GM12878 (cell line): Measurements from ENCODE around the gene SF3B2. TPM values are rescaled to one million over a fixed set of nuclear protein-coding genes. Genes with fewer than 3 reads are reported as not detected.

Experiments used
- ATAC-seq: fragments of 200-7000 bp; cut with Tn5 transposase; 3 replicates; pipeline ENCODE4 v1.9.1; 2020; ENCODE audit warnings: mild to moderate bottlenecking, moderate library complexity
- BruUV-seq: library from RNA; stranded (reverse); fragments of 400-500 nt; replicated peaks from 2 replicates; lab custom pipeline; 2021; lab: Mats Ljungman, UMichigan
- CTCF ChIA-PET: fragments of 300-600 bp; sonication (Branson Sonifier 250); formaldehyde crosslinking; extraction: SDS; loops from one replicate; lab custom pipeline; 2021; ENCODE audit warnings: inconsistent platforms; lab: Yijun Ruan, JAX
- POLR2A ChIA-PET: fragments of 350-600 bp; formaldehyde crosslinking; extraction: SDS; loops from one replicate; lab custom pipeline; 2021; ENCODE audit warnings: inconsistent platforms; lab: Charles Lee
- RAD21 ChIA-PET: fragments of 300-600 bp; sonication (Branson Sonifier 250); formaldehyde crosslinking; loops from one replicate; lab custom pipeline; 2023; ENCODE audit warnings: antibody characterized with exemption; ENCODE audit not compliant: unreplicated experiment; lab: Charles Lee
- SMC1A ChIA-PET: fragments of 300-600 bp; sonication (Branson Sonifier 250); formaldehyde crosslinking; loops from one replicate; lab custom pipeline; 2023; ENCODE audit not compliant: unreplicated experiment, uncharacterized antibody; lab: Charles Lee
- DNase-seq: peaks from one replicate; pipeline ENCODE4 v3.0.0-alpha.2; 2011; ENCODE audit warnings: low read depth, low spot score
- FAIRE-seq: peaks from 3 replicates; lab custom pipeline; 2011; peaks lifted over from hg19 to GRCh38; lab: Jason Lieb, UNC
- H2AFZ ChIP-seq: 2 replicates; pipeline ENCODE4 v1.6.0; 2011; ENCODE audit warnings: low read depth, low read length, control low read depth; ENCODE audit not compliant: control insufficient read depth
- H3K27ac ChIP-seq: 2 replicates; pipeline ENCODE4 v1.5.1; 2011; ENCODE audit warnings: control low read depth; ENCODE audit not compliant: control insufficient read depth, insufficient read depth
- H3K27me3 ChIP-seq, 2 experiments: replicated peaks in 1 of 2; 2 replicates each; pipeline versions ENCODE4 v1.6.0 to v1.6.1; 2011; ENCODE audit warnings: low read length in 1 of 2; ENCODE audit not compliant: control insufficient read depth in 2 of 2, insufficient read depth in 2 of 2
- H3K36me3 ChIP-seq, 2 experiments: 2 replicates each; pipeline ENCODE4 v1.5.1; 2011; ENCODE audit warnings: low read length in 1 of 2; ENCODE audit not compliant: control insufficient read depth in 2 of 2, insufficient read depth in 2 of 2
- H3K4me1 ChIP-seq: 2 replicates; pipeline ENCODE4 v1.6.1; 2011; ENCODE audit warnings: mild to moderate bottlenecking, low read length, moderate library complexity, mixed read lengths; ENCODE audit not compliant: control insufficient read depth, insufficient read depth
- H3K4me2 ChIP-seq: 2 replicates; pipeline ENCODE4 v1.6.0; 2011; ENCODE audit warnings: control low read depth; ENCODE audit not compliant: control insufficient read depth, insufficient read depth
- H3K4me3 ChIP-seq: fragments of 200-600 bp; sonication (generic); 2 replicates; pipeline ENCODE4 v1.5.1; 2016
- H3K79me2 ChIP-seq: 2 replicates; pipeline ENCODE4 v1.6.0; 2011; ENCODE audit warnings: low read length; ENCODE audit not compliant: control insufficient read depth, insufficient read depth
- H3K9ac ChIP-seq: 2 replicates; pipeline ENCODE4 v1.8.0; 2011; ENCODE audit warnings: low read length, control low read depth, mixed read lengths; ENCODE audit not compliant: control insufficient read depth, insufficient read depth
- H3K9me3 ChIP-seq: replicated peaks from 3 replicates; pipeline ENCODE4 v1.5.1; 2011; ENCODE audit warnings: mild to moderate bottlenecking, low read length; ENCODE audit not compliant: control insufficient read depth, insufficient read depth
- H4K20me1 ChIP-seq: 2 replicates; pipeline ENCODE4 v1.6.0; 2011; ENCODE audit not compliant: control insufficient read depth, insufficient read depth
- CEBPB ChIP-seq, 2 experiments: fragments of 150-350 bp in 1 of 2; IDR thresholded peaks; 2 replicates each; pipeline ENCODE4 v1.6.1; 2012 to 2014; ENCODE audit warnings: low read depth in 2 of 2, low read length in 2 of 2, borderline replicate concordance in 1 of 2, inconsistent platforms in 1 of 2
- CHD1 ChIP-seq: IDR thresholded peaks from 2 replicates; pipeline ENCODE4 v1.6.1; 2012; ENCODE audit warnings: low read depth, low read length, improper control_type of control experiment
- CHD2 ChIP-seq: IDR thresholded peaks from 2 replicates; pipeline ENCODE4 v1.6.1; 2011; ENCODE audit warnings: low read depth, low read length, improper control_type of control experiment, borderline replicate concordance
- EP300 ChIP-seq, 2 experiments: fragments of 150-350 bp in 1 of 2; IDR thresholded peaks; 2 replicates each; pipeline ENCODE4 v1.6.1; 2011 to 2012; ENCODE audit warnings: low read depth in 2 of 2, low read length in 2 of 2, borderline replicate concordance in 1 of 2, improper control_type of control experiment in 1 of 2, inconsistent platforms in 1 of 2; ENCODE audit not compliant: control insufficient read depth in 1 of 2
- FOXK2 ChIP-seq: fragments of 450-650 bp; IDR thresholded peaks from 2 replicates; pipeline ENCODE4 v1.6.1; 2017; ENCODE audit warnings: mild to moderate bottlenecking, moderate library complexity
- HDGF ChIP-seq: fragments of 450-650 bp; IDR thresholded peaks from 2 replicates; pipeline ENCODE4 v1.6.1; 2016; ENCODE audit warnings: antibody characterized with exemption
- MEF2B ChIP-seq: fragments of 450-650 bp; IDR thresholded peaks from 2 replicates; pipeline ENCODE4 v1.6.1; 2018; ENCODE audit warnings: mild to moderate bottlenecking, moderate library complexity; ENCODE audit not compliant: partially characterized antibody, poor library complexity, severe bottlenecking
- RELA ChIP-seq: fragments of 450-650 bp; IDR thresholded peaks from 2 replicates; pipeline ENCODE4 v1.8.0; 2014; ENCODE audit warnings: borderline replicate concordance; ENCODE audit not compliant: partially characterized antibody
- ZNF274 ChIP-seq: IDR thresholded peaks from one replicate; pipeline ENCODE4 v1.8.0; 2011; ENCODE audit not compliant: insufficient read length, insufficient read depth
- WGBS: methylation state at CpG from one replicate; pipeline ENCODE4 v1.1.6; 2016; ENCODE audit warnings: low lambda C conversion rate; ENCODE audit not compliant: insufficient replicate concordance, insufficient coverage; ENCODE audit errors: missing lambda C conversion rate; 5-methylcytosine and 5-hydroxymethylcytosine counted together
- in situ Hi-C: fragments of 300-500 bp; cut with MboI; formaldehyde crosslinking; loops from 9 replicates; pipeline ENCODE4 v1.14.3; 2018; ENCODE audit warnings: mixed read lengths
- intact Hi-C: fragments of 100-400 bp; cut with micrococcal nuclease; formaldehyde crosslinking; loops from one replicate; pipeline ENCODE4 v1.14.2; 2022; ENCODE audit not compliant: unreplicated experiment
- polyA plus RNA-seq, 11 experiments: library from polyadenylated mRNA; depleted of rRNA in 4 of 11; unstranded in 6 of 11; stranded (reverse) in 5 of 11; fragments of >200 nt; fragmentation: Nextera tagmentation in 4 of 11; fragmentation: Illumina TruSeq in 1 of 11; extraction: Ambion mirVana in 4 of 11; extraction: Trizol in 1 of 11; gene quantifications; 1 replicate in 1 of 11; 2 replicates in 10 of 11; pipeline versions ENCODE4 v1.2.1 to v1.2.3, GENCODE V29; 2011 to 2016; ENCODE audit warnings: inconsistent platforms in 2 of 11, missing spikeins in 2 of 11, low read depth in 1 of 11
- total RNA-seq, 4 experiments: library from RNA; depleted of rRNA in 3 of 4; stranded (reverse); fragments of >200 nt in 3 of 4; fragmentation: Illumina TruSeq in 1 of 4; extraction: Trizol in 1 of 4; gene quantifications; 2 replicates each; pipeline versions ENCODE4 v1.2.1 to v1.2.3, GENCODE V29; 2013 to 2021
- TF ChIP-seq, protein P1 (sequence below): IDR thresholded peaks from 2 replicates; pipeline ENCODE4 v1.6.1; 2011; ENCODE audit warnings: low read depth, low read length, improper control_type of control experiment, borderline replicate concordance
- TF ChIP-seq, protein P2 (sequence below): fragments of 450-650 bp; IDR thresholded peaks from 2 replicates; pipeline ENCODE4 v1.6.1; 2017; ENCODE audit warnings: mild to moderate bottlenecking, moderate library complexity
- TF ChIP-seq, protein P3 (sequence below): fragments of 450-650 bp; IDR thresholded peaks from 2 replicates; pipeline ENCODE4 v1.6.1; 2017; ENCODE audit warnings: borderline replicate concordance

SF3B2 gene
- total and polyA plus RNA-seq, 10 of the 15 experiments (the other 5 are each of a cell fraction or from before 2014, with no cell fraction given) = 56.3 to 245 (median 144) TPM

DNA sequence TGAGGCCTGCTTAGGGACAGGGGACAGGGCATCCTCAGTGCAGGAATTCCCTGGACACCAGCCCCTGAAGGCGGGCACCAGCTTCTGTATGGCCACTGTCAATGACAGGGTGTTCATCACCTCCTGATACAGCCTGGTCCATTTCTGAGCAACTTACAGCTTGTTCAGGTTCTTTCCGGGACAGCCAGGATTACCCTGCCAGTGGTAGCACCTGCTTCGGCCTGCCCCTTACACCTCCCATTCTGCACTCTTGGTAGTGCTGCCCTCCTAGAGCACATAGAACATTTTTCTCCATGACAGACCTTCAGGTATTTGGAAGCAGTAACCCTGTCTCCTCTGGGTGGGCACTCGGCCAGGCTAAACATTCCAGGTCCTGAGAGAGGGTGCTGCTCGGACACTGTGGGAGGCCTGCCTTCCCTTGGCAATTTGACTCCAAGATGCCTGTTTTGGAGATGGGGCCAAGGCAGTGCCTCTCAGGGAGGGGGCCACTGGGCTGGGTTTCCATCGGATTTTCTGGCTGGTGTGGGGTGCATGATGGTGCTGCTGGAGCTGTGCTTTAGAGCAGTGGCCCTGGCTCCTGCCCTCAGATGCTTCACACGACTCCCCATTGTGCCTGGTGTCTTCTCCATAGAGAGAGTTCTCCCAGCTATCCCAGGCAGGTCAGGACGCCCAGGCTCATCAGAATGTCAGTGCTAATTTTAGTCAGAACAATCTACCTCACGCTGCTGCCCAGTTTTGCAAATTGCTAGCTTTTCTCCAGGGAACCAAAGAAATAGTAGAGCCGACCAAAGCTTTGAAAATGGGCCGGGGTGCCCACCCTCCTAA is 4.4 kb upstream of the SF3B2 start:
- intact Hi-C loops = no loop called here
- no peak for ATAC-seq
- no peak overlapping the region for H3K9ac ChIP-seq
- no peak for TF ChIP-seq ZNF274
- no peak for TF ChIP-seq FOXK2
- no peak for TF ChIP-seq CHD1
- TF ChIP-seq EP300 (IDR thresholded peaks at IDR 0.05; ENCODE audit: borderline replicate concordance in 1 of 2, control insufficient read depth in 1 of 2, low read depth in 2 of 2, low read length in 2 of 2) = no peak
- TF ChIP-seq, protein P1, sequence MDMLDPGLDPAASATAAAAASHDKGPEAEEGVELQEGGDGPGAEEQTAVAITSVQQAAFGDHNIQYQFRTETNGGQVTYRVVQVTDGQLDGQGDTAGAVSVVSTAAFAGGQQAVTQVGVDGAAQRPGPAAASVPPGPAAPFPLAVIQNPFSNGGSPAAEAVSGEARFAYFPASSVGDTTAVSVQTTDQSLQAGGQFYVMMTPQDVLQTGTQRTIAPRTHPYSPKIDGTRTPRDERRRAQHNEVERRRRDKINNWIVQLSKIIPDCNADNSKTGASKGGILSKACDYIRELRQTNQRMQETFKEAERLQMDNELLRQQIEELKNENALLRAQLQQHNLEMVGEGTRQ = no peak
- TF ChIP-seq CEBPB (IDR thresholded peaks at IDR 0.05; ENCODE audit: borderline replicate concordance in 1 of 2, low read depth in 2 of 2, low read length in 2 of 2) = no peak
- TF ChIP-seq, protein P2, sequence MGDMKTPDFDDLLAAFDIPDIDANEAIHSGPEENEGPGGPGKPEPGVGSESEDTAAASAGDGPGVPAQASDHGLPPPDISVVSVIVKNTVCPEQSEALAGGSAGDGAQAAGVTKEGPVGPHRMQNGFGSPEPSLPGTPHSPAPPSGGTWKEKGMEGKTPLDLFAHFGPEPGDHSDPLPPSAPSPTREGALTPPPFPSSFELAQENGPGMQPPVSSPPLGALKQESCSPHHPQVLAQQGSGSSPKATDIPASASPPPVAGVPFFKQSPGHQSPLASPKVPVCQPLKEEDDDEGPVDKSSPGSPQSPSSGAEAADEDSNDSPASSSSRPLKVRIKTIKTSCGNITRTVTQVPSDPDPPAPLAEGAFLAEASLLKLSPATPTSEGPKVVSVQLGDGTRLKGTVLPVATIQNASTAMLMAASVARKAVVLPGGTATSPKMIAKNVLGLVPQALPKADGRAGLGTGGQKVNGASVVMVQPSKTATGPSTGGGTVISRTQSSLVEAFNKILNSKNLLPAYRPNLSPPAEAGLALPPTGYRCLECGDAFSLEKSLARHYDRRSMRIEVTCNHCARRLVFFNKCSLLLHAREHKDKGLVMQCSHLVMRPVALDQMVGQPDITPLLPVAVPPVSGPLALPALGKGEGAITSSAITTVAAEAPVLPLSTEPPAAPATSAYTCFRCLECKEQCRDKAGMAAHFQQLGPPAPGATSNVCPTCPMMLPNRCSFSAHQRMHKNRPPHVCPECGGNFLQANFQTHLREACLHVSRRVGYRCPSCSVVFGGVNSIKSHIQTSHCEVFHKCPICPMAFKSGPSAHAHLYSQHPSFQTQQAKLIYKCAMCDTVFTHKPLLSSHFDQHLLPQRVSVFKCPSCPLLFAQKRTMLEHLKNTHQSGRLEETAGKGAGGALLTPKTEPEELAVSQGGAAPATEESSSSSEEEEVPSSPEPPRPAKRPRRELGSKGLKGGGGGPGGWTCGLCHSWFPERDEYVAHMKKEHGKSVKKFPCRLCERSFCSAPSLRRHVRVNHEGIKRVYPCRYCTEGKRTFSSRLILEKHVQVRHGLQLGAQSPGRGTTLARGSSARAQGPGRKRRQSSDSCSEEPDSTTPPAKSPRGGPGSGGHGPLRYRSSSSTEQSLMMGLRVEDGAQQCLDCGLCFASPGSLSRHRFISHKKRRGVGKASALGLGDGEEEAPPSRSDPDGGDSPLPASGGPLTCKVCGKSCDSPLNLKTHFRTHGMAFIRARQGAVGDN = no peak
- TF ChIP-seq RELA = no peak
- TF ChIP-seq CHD2 = no peak
- no peak for TF ChIP-seq HDGF
- TF ChIP-seq, protein P3, sequence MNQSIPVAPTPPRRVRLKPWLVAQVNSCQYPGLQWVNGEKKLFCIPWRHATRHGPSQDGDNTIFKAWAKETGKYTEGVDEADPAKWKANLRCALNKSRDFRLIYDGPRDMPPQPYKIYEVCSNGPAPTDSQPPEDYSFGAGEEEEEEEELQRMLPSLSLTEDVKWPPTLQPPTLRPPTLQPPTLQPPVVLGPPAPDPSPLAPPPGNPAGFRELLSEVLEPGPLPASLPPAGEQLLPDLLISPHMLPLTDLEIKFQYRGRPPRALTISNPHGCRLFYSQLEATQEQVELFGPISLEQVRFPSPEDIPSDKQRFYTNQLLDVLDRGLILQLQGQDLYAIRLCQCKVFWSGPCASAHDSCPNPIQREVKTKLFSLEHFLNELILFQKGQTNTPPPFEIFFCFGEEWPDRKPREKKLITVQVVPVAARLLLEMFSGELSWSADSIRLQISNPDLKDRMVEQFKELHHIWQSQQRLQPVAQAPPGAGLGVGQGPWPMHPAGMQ = no peak
- no peak for TF ChIP-seq MEF2B

More for the DNA sequence above, 4.4 kb upstream of the SF3B2 start:
- H3K4me1 ChIP-seq = peaks cover 11% of the 10 kb centered on the region
- SMC1A ChIA-PET = interaction anchor here (1.2 kb wide), 1 partner anchor 20 kb away, joined by 3 read pairs; no protein-coding TSS in a partner anchor
- FAIRE-seq = no peak
- CTCF ChIA-PET = interaction anchor here (1.1 to 5.0 kb wide), 6 partner anchors 10 to 238 kb away, joined by 3 to 43 read pairs (median 4); partner anchors contain the start of genes BANF1 and CATSPER1
- no peaks in the 10 kb centered on the region for H3K9me3 ChIP-seq
- no peaks in the 10 kb centered on the region for H3K36me3 ChIP-seq
- BruUV-seq = no TSS peak
- no peak overlapping the region for H3K4me3 ChIP-seq
- WGBS = 46% methylated on average over 11 of the region's 11 CpGs
- H3K27ac ChIP-seq = no peak overlapping the region
- peaks cover 7% of the 10 kb centered on the region for H3K79me2 ChIP-seq
- no peak for DNase-seq
- H2AFZ ChIP-seq = no peak overlapping the region
- RAD21 ChIA-PET = no interaction called here
- POLR2A ChIA-PET = no interaction called here
- H4K20me1 ChIP-seq = no peaks in the 10 kb centered on the region
- H3K4me2 ChIP-seq = no peak overlapping the region
- in situ Hi-C loops = no loop called here
- no peaks in the 10 kb centered on the region for H3K27me3 ChIP-seq
